Activated T-helper 1 cell treated with Interleukin-2 at 50 U/mL for 16 hours (primary cell): ENCODE data around the gene POLR2J2.
"Not testable (repeated sequence)": the region's sequence is repeated elsewhere in the genome, so short reads cannot be mapped to it uniquely, and the experiment has no call there.

Source experiments
- DNase-seq: peaks from one replicate; pipeline ENCODE4 v3.0.0-alpha.2; 2020; ENCODE audit warnings: low read depth

Gene POLR2J2

DNA sequence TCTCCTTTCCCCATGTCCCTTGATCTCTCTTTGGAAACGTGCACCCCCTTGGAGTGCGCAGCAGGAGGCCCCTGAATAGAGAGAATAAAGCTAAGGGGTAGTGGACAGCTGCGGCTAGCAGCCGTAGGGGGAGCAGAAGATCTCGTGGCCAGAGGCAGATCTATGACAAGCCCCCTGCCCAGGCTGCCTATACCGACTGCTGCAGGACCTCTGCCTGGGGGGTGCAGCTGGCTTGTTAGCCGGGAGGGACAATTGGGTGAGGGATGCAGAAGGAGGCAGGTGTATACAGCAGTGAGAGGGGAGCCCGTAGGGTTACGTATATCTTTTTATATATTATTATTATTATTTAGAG is 469 bp upstream of the POLR2J2 start:
- DNase-seq = not testable (repeated sequence)

GRCh38 chr7:102667523-102667922 is 3.9 kb downstream of the POLR2J2 start:
- not testable (repeated sequence) for DNase-seq

GRCh38 chr7:102666850-102667249 is 4.6 kb downstream of the POLR2J2 start:
- DNase-seq = not testable (repeated sequence)

- not testable (repeated sequence) for DNase-seq
These were observed 6.7 kb downstream of the POLR2J2 start for GRCh38 chr7:102664765-102665164.

DNA sequence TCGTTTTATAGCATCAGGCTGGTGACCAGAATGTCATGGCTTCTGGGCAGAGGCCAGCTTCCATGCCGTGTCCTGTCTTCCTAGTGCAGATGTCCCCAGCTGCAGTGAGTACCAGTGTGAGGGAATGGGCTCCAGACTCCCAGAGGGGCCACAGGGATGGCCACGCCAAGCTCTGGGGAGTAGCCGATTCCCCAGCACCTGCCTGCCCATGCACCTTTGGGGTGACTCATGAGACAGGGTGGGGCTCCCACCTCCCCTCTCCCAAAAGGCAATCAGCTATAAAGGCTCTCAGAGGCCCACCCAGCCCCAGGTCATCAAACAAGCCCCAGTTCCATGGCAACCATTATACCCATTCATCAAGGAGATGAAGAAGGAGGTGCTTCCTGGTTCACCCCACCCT is 21.5 kb downstream of the POLR2J2 start, which contains the start of gene SPDYE2B:
TSS of gene SPDYE2B (plus strand) at position 396 of the 400 bp plus-strand sequence. CDS start 2,030 bp downstream, outside the sequence.
- DNase-seq = not testable (repeated sequence)

- DNase-seq = not testable (repeated sequence)
These were observed 23.6 kb downstream of the POLR2J2 start for GRCh38 chr7:102647813-102648212.

DNA sequence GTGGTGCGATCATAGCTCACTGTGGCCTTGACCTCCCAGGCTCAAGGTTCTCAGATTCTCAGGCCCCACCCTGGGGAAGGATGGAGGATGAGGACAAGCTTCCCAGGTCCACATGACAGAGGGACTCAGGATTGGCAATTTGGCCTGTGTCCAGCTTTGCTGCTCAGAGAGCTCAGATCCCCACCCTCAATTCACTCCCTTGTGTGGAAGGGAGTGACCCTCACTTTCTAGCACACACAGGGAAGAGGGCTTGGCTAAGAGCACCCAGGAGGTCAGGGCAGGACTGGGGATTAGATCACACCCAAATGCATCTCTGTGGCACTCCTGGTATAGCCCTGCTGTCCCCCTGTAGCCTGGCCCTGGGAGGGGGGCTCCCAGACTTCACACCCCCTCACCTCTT is 28.1 kb downstream of the POLR2J2 start:
- not testable (repeated sequence) for DNase-seq

GRCh38 chr7:102642691-102643090 is 28.8 kb downstream of the POLR2J2 start, which contains the start of gene UPK3BL1:
UPK3BL1 (minus strand) TSS chr7:102642791; CDS start chr7:102642741, 50 bp downstream.
- DNase-seq = not testable (repeated sequence)

DNA sequence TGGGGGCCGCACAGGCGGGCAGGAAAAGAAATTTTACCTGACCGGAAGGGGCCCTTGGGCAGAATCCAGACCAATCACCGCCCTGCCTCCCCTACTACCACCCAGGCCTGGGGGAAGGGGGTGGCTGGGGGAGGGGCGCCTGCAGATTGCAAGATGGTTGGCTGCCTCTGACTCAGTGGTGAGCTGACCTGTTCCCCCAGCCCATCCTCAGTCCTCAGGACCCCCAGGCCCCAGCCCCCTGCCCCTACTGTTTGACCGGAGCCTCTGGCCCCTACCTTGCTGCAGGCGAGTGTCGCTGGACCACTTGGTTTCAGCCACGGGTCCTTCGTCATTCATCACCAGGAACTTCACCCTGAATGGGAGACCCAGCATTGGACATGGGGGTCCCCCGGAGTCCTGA is 32.6 kb downstream of the POLR2J2 start:
- DNase-seq = not testable (repeated sequence)

GRCh38 chr7:102636956-102637355 is 34.5 kb downstream of the POLR2J2 start:
- not testable (repeated sequence) for DNase-seq

DNA sequence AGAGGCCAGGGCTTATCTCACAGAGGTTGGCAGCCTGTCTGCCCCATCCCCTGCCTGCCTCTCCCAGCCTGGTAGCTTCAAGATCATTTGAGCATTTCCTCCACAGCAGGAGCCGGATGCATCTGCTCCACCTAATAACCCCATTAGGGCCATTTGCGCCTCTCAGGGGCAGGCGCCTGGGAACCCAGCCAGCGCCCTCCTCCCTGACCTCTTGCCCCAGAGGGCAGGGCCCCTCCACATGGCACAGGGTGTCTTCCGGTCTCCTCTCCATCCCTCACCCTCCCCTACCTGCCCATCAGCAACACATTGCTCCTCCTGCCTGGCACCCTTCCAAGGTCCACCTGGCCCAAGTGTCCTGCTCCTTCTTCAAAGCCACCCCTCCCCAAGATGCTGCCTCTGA is 36.1 kb downstream of the POLR2J2 start:
- not testable (repeated sequence) for DNase-seq

DNA sequence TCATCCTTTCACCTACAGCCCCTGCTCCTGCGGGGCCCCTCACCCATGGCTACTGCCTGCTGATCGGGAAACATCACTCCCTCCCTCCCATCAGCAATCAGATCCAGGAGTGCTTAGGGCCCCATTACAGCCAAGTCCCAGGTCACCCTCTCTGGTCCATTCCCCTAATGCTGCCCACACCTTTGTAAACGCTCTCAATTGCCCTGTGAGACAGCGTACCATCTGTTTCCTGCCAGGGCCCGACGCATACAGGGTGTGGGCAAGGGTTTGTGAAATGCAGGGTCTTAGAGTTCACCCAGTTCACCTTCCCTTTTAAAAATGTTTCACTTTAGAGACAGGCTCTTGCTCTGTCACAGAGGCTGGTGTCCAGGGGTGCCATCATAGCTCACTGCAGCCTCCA is 37.2 kb downstream of the POLR2J2 start:
- not testable (repeated sequence) for DNase-seq

- not testable (repeated sequence) for DNase-seq
These were observed 40.8 kb downstream of the POLR2J2 start for GRCh38 chr7:102630622-102631021.

DNA sequence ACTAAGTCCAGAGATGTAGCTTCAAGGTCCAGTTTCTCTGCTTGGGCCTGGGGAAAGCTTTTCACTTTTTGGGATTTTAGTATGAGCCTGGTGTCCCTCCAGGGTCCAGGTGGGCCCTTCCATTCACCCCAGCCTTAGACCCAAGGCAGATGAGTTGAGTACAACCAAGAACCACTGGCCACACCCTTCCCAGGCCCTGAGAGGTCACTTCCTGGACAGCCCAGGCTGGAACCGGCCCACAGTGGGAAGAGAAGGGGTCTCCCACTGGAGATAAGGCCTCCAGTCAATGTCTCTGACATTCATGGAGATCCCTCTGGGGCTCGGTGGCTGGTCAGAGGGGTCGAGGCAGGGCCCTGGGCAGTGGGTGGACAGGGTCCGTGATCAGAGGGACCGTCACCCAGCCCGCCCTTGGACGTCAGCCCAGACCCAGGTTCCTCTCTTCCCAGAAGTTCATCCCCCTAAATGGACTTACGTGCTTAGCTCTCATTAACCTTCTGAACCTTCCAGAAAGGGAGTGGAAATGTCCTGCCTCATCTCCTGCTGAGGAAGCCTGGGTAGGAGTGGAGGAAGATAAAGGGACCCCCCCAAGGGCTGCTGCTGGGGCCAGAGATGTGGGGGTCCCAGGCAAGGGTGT is 44.1 kb downstream of the POLR2J2 start:
- DNase-seq = not testable (repeated sequence)

DNA sequence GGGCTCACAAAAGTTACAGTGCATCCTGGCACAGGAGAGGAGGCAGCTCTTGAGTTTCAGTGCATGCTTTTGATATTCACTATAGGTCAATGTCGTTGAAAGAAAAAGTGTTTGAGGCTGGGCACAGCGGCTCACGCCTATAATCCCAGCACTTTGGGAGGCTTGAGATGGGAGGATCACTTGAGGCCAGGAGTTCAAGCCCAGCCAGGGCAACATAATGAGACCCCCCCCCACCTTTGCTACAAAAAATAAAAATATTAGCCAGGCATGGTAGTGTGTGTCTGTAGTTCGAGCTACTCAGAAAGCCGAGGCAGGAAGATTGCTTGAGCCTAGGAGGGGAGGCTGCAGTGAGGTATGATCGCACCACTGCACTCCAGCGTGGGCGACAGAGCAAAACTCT is 53.3 kb downstream of the POLR2J2 start:
- DNase-seq = not testable (repeated sequence)

DNA sequence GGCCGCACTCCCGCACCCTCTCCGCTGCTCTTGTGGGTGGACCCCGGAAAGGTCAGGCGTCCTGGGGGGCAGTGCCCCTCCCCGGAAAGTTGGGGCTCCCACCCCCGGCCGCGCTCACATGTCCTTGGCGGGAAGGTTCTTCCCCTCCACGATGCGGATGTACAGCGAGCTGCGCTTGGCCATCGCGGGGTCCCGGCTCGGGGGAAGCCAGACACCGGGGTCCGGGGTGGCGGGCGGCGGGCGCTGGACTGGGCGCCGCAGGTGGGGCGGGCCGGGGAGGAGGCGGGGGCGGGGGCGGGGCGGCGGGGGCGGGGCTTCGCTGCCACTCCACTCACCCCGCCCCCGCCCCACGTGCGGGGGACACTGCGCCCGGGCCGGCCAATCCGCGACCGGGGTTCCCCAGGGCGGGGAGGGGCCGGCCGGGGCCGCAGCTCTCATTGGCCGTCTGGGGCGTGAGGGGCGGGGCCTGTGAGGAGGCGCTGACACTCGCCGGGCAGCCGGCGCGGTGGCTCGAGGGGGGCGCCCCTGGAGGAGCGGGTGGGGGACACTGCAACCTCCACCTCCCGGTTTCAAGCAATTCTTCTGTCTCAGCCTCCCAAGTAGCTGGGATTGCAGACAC is 54.8 kb downstream of the POLR2J2 start, which contains the start of gene RASA4:
TSS of gene RASA4 (minus strand) at position 250 of the 619 bp plus-strand sequence. CDS start at position 183, 67 bp downstream.
- not testable (repeated sequence) for DNase-seq
